Stomach (tissue), 9 donors: ENCODE results near the gene SNX27. TPM values are rescaled to one million over a fixed set of nuclear protein-coding genes. Genes with fewer than 3 reads are reported as not detected.
"Not testable (repeated sequence)": the region's sequence is repeated elsewhere in the genome, so short reads cannot be mapped to it uniquely, and the experiment has no call there.

Experiments used
- DNase-seq, 2 donors: peaks; one replicate each; pipeline versions ENCODE4 v3.0.0 to v3.0.0-alpha.2; 2013 to 2019
- H3K27ac ChIP-seq, 5 donors: fragments of 200-600 bp in 4 of 5; sonication (generic) in 4 of 5; one replicate each; pipeline ENCODE4 v1.5.1; 2013 to 2019; ENCODE audit warnings: mild to moderate bottlenecking in 1 of 5, moderate library complexity in 1 of 5
- H3K27me3 ChIP-seq, 3 donors: fragments of 200-600 bp; sonication (generic); one replicate each; pipeline ENCODE4 v1.5.1; 2017 to 2019; ENCODE audit warnings: mixed run types in 1 of 3
- H3K36me3 ChIP-seq, 4 donors: fragments of 200-600 bp; sonication (generic); 1 replicate in 3 of 4; 2 replicates in 1 of 4; pipeline ENCODE4 v1.5.1; 2016 to 2019
- H3K4me1 ChIP-seq, 4 donors: fragments of 200-600 bp; sonication (generic); one replicate each; pipeline ENCODE4 v1.5.1; 2016 to 2019
- H3K4me3 ChIP-seq, 4 donors: fragments of 200-600 bp; sonication (generic) in 3 of 4; one replicate each; pipeline ENCODE4 v1.5.1; 2016 to 2019; ENCODE audit warnings: mild to moderate bottlenecking in 1 of 4
- H3K9me3 ChIP-seq, 4 donors: fragments of 200-600 bp; sonication (generic); one replicate each; pipeline ENCODE4 v1.5.1; 2016 to 2019
- EP300 ChIP-seq: sonication (generic); formaldehyde crosslinking; IDR thresholded peaks from one replicate; pipeline ENCODE4 v1.6.1; 2017; ENCODE audit warnings: antibody characterized with exemption
- POLR2A ChIP-seq, 4 donors: fragments of 450-650 bp; IDR thresholded peaks; one replicate each; pipeline ENCODE4 v1.6.1; 2016; ENCODE audit warnings: antibody characterized with exemption in 4 of 4, control low read depth in 2 of 4, mild to moderate bottlenecking in 1 of 4, moderate library complexity in 1 of 4
- POLR2AphosphoS5 ChIP-seq, 3 donors: sonication (generic); formaldehyde crosslinking; IDR thresholded peaks; one replicate each; pipeline ENCODE4 v1.6.1; 2016; ENCODE audit warnings: antibody characterized with exemption in 3 of 3
- WGBS, 5 donors: extraction: QIAGEN DNeasy Blood & Tissue Kit in 3 of 5; methylation state at CpG; one replicate each; pipeline versions ENCODE4 v1.1.5 to v1.1.7; 2013 to 2018; 5-methylcytosine and 5-hydroxymethylcytosine counted together
- intact Hi-C: fragments of 100-400 bp; cut with DNase I; formaldehyde crosslinking; loops from one replicate; pipeline ENCODE4 v1.15.1; 2023; ENCODE audit warnings: low total_unique reads
- polyA plus RNA-seq, 3 donors: library from polyadenylated mRNA; stranded (reverse); fragments of 200-250 nt; gene quantifications; one replicate each; pipeline ENCODE4 v1.2.3, GENCODE V29; 2013
- total RNA-seq, 5 donors: library from RNA; depleted of rRNA; stranded (reverse); fragments of >200 nt; gene quantifications; one replicate each; pipeline versions ENCODE4 v1.1.0 to v1.2.3, GENCODE V29; 2014 to 2016
- TF ChIP-seq, protein P1 (sequence below), 7 experiments: fragments of 450-650 bp in 4 of 7; fragments of 200-600 bp in 3 of 7; sonication (generic) in 3 of 7; IDR thresholded peaks; one replicate each; pipeline ENCODE4 v1.5.1; 2016 to 2019; ENCODE audit warnings: antibody characterized with exemption in 7 of 7, control low read depth in 2 of 7, mild to moderate bottlenecking in 1 of 7
- donor health status: healthy with polysubstance abuse.
- donor health status: Bipolar disorder and iron deficiency.
- donor health status: healthy.

SNX27 gene
- total and polyA plus RNA-seq, 8 donors: 4.3 to 82.3 (median 17.7) TPM

GRCh38 chr1:151590961-151591360, 20.9 kb upstream of the SNX27 start:
- H3K4me1 ChIP-seq: peaks cover 0 to 14% (median 6%) of the 10 kb centered on the region in 4 donors
- TF ChIP-seq POLR2AphosphoS5 (IDR thresholded peaks at IDR 0.05) (no peak), EP300 (no peak), POLR2A (IDR thresholded peaks at IDR 0.05) (no peak)
- TF ChIP-seq, protein P1, sequence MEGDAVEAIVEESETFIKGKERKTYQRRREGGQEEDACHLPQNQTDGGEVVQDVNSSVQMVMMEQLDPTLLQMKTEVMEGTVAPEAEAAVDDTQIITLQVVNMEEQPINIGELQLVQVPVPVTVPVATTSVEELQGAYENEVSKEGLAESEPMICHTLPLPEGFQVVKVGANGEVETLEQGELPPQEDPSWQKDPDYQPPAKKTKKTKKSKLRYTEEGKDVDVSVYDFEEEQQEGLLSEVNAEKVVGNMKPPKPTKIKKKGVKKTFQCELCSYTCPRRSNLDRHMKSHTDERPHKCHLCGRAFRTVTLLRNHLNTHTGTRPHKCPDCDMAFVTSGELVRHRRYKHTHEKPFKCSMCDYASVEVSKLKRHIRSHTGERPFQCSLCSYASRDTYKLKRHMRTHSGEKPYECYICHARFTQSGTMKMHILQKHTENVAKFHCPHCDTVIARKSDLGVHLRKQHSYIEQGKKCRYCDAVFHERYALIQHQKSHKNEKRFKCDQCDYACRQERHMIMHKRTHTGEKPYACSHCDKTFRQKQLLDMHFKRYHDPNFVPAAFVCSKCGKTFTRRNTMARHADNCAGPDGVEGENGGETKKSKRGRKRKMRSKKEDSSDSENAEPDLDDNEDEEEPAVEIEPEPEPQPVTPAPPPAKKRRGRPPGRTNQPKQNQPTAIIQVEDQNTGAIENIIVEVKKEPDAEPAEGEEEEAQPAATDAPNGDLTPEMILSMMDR (IDR thresholded peaks at IDR 0.05): no peak
- no peaks in the 10 kb centered on the region for H3K9me3 ChIP-seq
- DNase-seq: no peak
- no peaks in the 10 kb centered on the region for H3K36me3 ChIP-seq
- no peaks in the 10 kb centered on the region for H3K27me3 ChIP-seq
- WGBS, 5 donors: 85 to 96% (median 92%) methylated on average over 3 of the region's 3 CpGs
- H3K27ac ChIP-seq: no peak overlapping the region
- intact Hi-C loops: no loop called here
- no peak overlapping the region for H3K4me3 ChIP-seq

GRCh38 chr1:151593730-151594129, 18.1 kb upstream of the SNX27 start:
- H3K4me3 ChIP-seq: no peak overlapping the region
- intact Hi-C loops: no loop called here
- 24 to 34% (median 27%) methylated on average over 9 of the region's 9 CpGs for WGBS, 5 donors

DNA sequence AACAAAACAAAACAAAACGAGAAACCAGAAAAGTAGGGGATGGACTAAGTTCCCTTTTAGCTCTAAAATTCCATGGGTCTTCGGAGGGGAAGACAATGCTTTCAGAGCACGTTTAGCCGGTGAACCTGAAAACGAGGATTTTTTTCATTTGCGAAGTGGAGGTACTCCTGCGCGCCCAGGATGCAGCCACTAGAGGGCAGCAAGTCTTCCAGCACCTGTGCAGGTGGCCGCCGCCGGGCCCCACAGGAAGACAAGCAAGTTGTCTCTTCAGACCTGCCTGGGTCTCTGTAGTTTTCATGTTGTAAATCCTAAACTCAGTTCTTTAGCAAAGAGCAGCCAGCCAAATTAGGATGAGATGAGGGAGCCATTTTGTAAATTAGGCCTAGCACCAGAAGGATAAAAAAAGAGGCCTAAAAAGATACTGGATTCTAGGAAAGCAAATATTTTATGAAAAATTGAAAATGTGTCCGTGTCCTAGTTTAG, 17.7 kb upstream of the SNX27 start:
- peaks cover 0 to 9% (median 4%) of the 10 kb centered on the region in 4 donors for H3K4me1 ChIP-seq
- no peak overlapping the region for H3K4me3 ChIP-seq
- H3K9me3 ChIP-seq: no peaks in the 10 kb centered on the region
- 7 to 9% (median 8%) methylated on average over 12 of the region's 12 CpGs for WGBS, 5 donors
- H3K27me3 ChIP-seq: no peaks in the 10 kb centered on the region
- no peak overlapping the region for H3K27ac ChIP-seq
- peak; percentile 92 for DNase-seq
- no peaks in the 10 kb centered on the region for H3K36me3 ChIP-seq
- intact Hi-C loops: no loop called here
- TF ChIP-seq POLR2A (IDR thresholded peaks at IDR 0.05) (no peak), POLR2AphosphoS5 (IDR thresholded peaks at IDR 0.05) (no peak), EP300 (no peak)
- TF ChIP-seq, protein P1 (IDR thresholded peaks at IDR 0.05): peak in 5 of 7 experiments; percentile 74 to 92 (median 85)

More at GRCh38 chr1:151593730-151594129, 18.1 kb upstream of the SNX27 start:
- Histone ChIP-seq H3K27me3 (no peaks in the 10 kb centered on the region), H3K9me3 (no peaks in the 10 kb centered on the region), H3K4me1 (peaks cover 0 to 9% (median 4%) of the 10 kb centered on the region in 4 donors), H3K27ac (no peak overlapping the region), H3K36me3 (no peaks in the 10 kb centered on the region)
- TF ChIP-seq, protein P1 (IDR thresholded peaks at IDR 0.05): no peak
- no peak for TF ChIP-seq POLR2AphosphoS5 (IDR thresholded peaks at IDR 0.05)
- DNase-seq: peak in 1 of 2 donors; percentile 53

- no peak for DNase-seq
- TF ChIP-seq POLR2A (IDR thresholded peaks at IDR 0.05): no peak
- TF ChIP-seq POLR2AphosphoS5 (IDR thresholded peaks at IDR 0.05): no peak
- no peak for TF ChIP-seq EP300
- TF ChIP-seq, protein P1 (IDR thresholded peaks at IDR 0.05): no peak
- Histone ChIP-seq H3K27ac (no peak overlapping the region), H3K4me1 (peaks cover 0 to 9% (median 4%) of the 10 kb centered on the region in 4 donors), H3K9me3 (no peaks in the 10 kb centered on the region), H3K27me3 (no peaks in the 10 kb centered on the region), H3K4me3 (no peak overlapping the region), H3K36me3 (no peaks in the 10 kb centered on the region)
- intact Hi-C loops: loop anchor here (5.0 kb wide), 1 partner anchor 136 kb away; no protein-coding TSS in a partner anchor
- 76 to 88% (median 81%) methylated on average over 5 of the region's 5 CpGs for WGBS, 5 donors
These were observed 15.5 kb upstream of the SNX27 start for GRCh38 chr1:151596166-151596953.

DNA sequence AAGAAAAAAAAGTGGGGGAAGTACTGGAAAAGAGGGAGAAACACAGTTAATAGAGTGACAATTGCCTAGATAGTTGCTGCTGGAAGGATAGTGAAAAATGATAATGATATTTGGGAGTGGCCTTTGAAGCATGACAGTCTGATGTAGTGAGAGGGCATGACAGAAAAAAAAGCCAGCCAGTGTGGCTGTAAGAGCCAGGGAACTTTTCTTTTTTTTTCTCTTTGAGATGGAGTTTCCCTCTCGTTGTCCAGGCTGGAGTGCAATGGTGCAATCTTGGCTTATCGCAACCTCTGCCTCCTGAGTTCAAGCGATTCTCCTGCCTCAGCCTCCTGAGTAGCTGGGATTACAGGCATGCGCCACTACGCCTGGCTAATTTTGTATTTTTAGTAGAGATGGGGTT, 9.3 kb upstream of the SNX27 start:
- H3K9me3 ChIP-seq, H3K4me1 ChIP-seq, intact Hi-C loops, H3K27ac ChIP-seq, H3K36me3 ChIP-seq, DNase-seq, H3K27me3 ChIP-seq, H3K4me3 ChIP-seq: not testable (repeated sequence)
- WGBS, 5 donors: 86 to 93% (median 89%) methylated on average over 3 to 5 of the region's 5 CpGs
